Measurements from ENCODE around the gene GSDME.

Gene GSDME

DNA sequence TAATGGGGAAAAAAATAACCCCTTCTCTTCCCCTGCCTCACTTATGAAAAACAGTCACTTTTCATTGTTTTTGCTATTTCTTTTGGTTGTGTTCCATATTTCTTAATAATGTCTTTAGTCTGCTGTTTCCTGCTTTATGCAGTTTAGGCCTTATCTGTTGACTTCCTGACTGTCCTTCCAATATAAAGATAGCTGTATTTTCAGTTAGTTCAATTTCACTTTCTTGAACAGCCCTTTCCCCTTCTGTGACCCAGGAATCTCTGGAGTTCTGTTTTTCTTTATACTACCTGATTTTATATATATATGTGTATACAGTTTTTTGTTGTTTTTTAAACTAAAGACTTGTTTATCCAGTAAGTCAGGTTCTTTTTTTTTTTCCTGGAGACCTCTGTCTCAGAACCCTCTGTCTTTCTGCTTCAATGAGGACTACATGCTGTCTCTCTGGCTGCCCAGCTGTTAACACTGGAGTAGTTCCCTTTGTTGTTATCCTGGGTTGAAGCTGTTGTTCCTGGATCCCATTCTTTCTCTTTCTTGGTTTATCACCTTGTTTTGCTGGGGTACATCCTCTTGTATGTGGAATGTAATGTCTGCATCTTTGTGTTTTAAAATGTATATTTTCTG is 87.2 kb downstream of the GSDME start:
- H3K27ac ChIP-seq, result no peak overlapping the region
- H3K27me3 ChIP-seq (ENCODE audit: insufficient read depth, low read depth), result no peaks in the 10 kb centered on the region
- H3K4me1 ChIP-seq (ENCODE audit: low read depth, poor library complexity, severe bottlenecking), result no peaks in the 10 kb centered on the region
- TF ChIP-seq, protein P1, sequence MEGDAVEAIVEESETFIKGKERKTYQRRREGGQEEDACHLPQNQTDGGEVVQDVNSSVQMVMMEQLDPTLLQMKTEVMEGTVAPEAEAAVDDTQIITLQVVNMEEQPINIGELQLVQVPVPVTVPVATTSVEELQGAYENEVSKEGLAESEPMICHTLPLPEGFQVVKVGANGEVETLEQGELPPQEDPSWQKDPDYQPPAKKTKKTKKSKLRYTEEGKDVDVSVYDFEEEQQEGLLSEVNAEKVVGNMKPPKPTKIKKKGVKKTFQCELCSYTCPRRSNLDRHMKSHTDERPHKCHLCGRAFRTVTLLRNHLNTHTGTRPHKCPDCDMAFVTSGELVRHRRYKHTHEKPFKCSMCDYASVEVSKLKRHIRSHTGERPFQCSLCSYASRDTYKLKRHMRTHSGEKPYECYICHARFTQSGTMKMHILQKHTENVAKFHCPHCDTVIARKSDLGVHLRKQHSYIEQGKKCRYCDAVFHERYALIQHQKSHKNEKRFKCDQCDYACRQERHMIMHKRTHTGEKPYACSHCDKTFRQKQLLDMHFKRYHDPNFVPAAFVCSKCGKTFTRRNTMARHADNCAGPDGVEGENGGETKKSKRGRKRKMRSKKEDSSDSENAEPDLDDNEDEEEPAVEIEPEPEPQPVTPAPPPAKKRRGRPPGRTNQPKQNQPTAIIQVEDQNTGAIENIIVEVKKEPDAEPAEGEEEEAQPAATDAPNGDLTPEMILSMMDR (conservative IDR thresholded peaks at IDR 0.05; ENCODE audit: low read depth, low read length), result no peak
- no peak overlapping the region for H3K4me3 ChIP-seq (IDR thresholded peaks at IDR 0.05; ENCODE audit: insufficient read depth, low read depth, low read length)
- H3K4me2 ChIP-seq, result no peak overlapping the region
- peaks cover 9% of the 10 kb centered on the region; the same call in 1 of the 2 replicates for H3K79me2 ChIP-seq (ENCODE audit: insufficient read depth, low read depth)
- no peaks in the 10 kb centered on the region for H3K36me3 ChIP-seq (ENCODE audit: insufficient read depth)
- H2AFZ ChIP-seq (ENCODE audit: low read depth), result no peak overlapping the region
- H3K9ac ChIP-seq, result no peak overlapping the region
- H4K20me1 ChIP-seq (ENCODE audit: insufficient read depth), result no peaks in the 10 kb centered on the region

- Histone ChIP-seq H3K4me2 (no peak overlapping the region), H2AFZ (ENCODE audit: low read depth) (no peak overlapping the region), H3K4me1 (ENCODE audit: low read depth, poor library complexity, severe bottlenecking) (no peaks in the 10 kb centered on the region), H4K20me1 (ENCODE audit: insufficient read depth) (no peaks in the 10 kb centered on the region), H3K36me3 (ENCODE audit: insufficient read depth) (no peaks in the 10 kb centered on the region), H3K27me3 (ENCODE audit: insufficient read depth, low read depth) (no peaks in the 10 kb centered on the region), H3K4me3 (IDR thresholded peaks at IDR 0.05; ENCODE audit: insufficient read depth, low read depth, low read length) (no peak overlapping the region), H3K9ac (no peak overlapping the region), H3K79me2 (ENCODE audit: insufficient read depth, low read depth) (peaks cover 4% of the 10 kb centered on the region; the same call in 1 of the 2 replicates), H3K27ac (no peak overlapping the region)
- TF ChIP-seq, protein P1 (conservative IDR thresholded peaks at IDR 0.05; ENCODE audit: low read depth, low read length), result no peak
These were observed 88.2 kb downstream of the GSDME start for GRCh38 chr7:24668927-24669635.

DNA sequence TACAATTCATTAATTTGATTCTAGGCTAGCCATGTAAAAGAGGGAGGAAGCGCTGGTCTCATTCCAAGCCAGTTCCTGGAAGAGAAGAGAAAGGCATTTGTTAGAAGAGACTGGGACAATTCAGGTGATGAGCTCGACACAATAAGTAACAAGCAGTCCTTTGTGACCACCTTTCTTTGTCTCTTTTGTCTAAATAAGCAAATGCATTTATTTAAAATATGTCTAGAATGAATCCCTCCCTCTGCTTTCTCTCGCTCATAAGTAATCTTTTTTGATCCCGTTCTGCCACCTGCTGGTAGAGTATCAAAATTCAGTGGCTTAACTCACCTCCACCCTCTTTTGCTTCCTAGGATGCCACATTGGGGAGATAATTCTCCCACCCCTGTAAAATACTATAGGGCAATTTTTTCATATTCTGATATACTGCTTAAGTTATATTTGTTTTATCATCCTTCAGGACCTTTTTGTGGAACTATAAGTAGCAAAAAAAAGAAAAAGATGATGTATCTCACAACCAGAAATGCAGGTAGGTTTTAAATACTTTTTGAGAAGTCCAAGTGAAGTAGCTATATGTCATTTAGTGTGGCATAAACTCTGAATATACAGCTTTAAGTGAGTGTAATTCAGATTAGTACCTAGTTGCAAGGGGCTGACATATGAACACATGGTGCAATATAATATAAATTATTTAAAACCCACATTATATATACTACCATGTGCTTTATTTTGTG is 91.5 kb downstream of the GSDME start:
- Histone ChIP-seq H3K27me3 (ENCODE audit: insufficient read depth, low read depth) (no peaks in the 10 kb centered on the region), H3K79me2 (ENCODE audit: insufficient read depth, low read depth) (no peaks in the 10 kb centered on the region), H3K4me3 (IDR thresholded peaks at IDR 0.05; ENCODE audit: insufficient read depth, low read depth, low read length) (no peak overlapping the region), H2AFZ (ENCODE audit: low read depth) (no peak overlapping the region), H4K20me1 (ENCODE audit: insufficient read depth) (0 out of 2 replicates have a peak, but pooled peaks cover 2% of the 10 kb centered on the region), H3K27ac (no peak overlapping the region), H3K4me2 (no peak overlapping the region), H3K4me1 (ENCODE audit: low read depth, poor library complexity, severe bottlenecking) (no peaks in the 10 kb centered on the region), H3K36me3 (ENCODE audit: insufficient read depth) (no peaks in the 10 kb centered on the region), H3K9ac (no peak overlapping the region)
- TF ChIP-seq, protein P1 (conservative IDR thresholded peaks at IDR 0.05; ENCODE audit: low read depth, low read length), result peak; percentile 90

- Histone ChIP-seq H3K36me3 (ENCODE audit: insufficient read depth) (no peaks in the 10 kb centered on the region), H3K4me3 (IDR thresholded peaks at IDR 0.05; ENCODE audit: insufficient read depth, low read depth, low read length) (no peak overlapping the region), H3K9ac (no peak overlapping the region), H4K20me1 (ENCODE audit: insufficient read depth) (0 out of 2 replicates have a peak, but pooled peaks cover 7% of the 10 kb centered on the region), H2AFZ (ENCODE audit: low read depth) (no peak overlapping the region), H3K4me1 (ENCODE audit: low read depth, poor library complexity, severe bottlenecking) (peaks cover 5% of the 10 kb centered on the region), H3K27me3 (ENCODE audit: insufficient read depth, low read depth) (no peaks in the 10 kb centered on the region), H3K4me2 (no peak overlapping the region), H3K79me2 (ENCODE audit: insufficient read depth, low read depth) (no peaks in the 10 kb centered on the region), H3K27ac (no peak overlapping the region)
- TF ChIP-seq, protein P1 (conservative IDR thresholded peaks at IDR 0.05; ENCODE audit: low read depth, low read length), result no peak
These were observed 96.7 kb downstream of the GSDME start for GRCh38 chr7:24660546-24660945.

Data from KMS-11 (cell line).